GM19468 (cell line): ENCODE measurements around the gene CAPRIN1.
"Not testable (repeated sequence)": the region's sequence is repeated elsewhere in the genome, so short reads cannot be mapped to it uniquely, and the experiment has no call there.

Experiments
- ATAC-seq: cut with Tn5 transposase; IDR thresholded peaks from one replicate; pipeline ENCODE4 v1.9.1; 2021; ENCODE audit warnings: mild to moderate bottlenecking, moderate library complexity, moderate number of reproducible peaks; ENCODE audit not compliant: unreplicated experiment; ENCODE audit errors: extremely low read depth

Gene CAPRIN1

DNA sequence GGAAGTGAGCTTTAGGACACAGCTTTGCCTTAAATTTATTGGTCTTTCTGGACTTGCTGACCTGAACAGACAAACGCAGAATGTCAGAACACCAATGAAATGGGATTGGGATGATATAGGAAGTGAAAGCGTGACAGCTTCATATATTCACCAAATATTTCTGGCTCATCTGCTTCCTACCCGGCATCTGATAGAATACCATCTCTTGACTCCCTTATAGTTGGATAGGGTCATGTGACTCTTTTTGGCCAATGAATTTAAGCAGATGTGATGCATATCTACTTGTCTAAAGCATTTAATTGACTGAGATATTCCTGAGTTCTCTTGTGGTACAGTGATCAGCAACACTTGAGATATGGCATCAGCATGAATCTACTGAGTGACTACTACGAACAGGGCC is 2.5 kb upstream of the CAPRIN1 start:
- no peak for ATAC-seq

- no peak for ATAC-seq
Measured at GRCh38 chr11:34050581-34051348, 766 bp upstream of the CAPRIN1 start.

GRCh38 chr11:34052036-34052607 is 591 bp downstream of the CAPRIN1 start:
- ATAC-seq, result peak; percentile 10

GRCh38 chr11:34052608-34053160 is 1.2 kb downstream of the CAPRIN1 start:
- ATAC-seq, result no peak

DNA sequence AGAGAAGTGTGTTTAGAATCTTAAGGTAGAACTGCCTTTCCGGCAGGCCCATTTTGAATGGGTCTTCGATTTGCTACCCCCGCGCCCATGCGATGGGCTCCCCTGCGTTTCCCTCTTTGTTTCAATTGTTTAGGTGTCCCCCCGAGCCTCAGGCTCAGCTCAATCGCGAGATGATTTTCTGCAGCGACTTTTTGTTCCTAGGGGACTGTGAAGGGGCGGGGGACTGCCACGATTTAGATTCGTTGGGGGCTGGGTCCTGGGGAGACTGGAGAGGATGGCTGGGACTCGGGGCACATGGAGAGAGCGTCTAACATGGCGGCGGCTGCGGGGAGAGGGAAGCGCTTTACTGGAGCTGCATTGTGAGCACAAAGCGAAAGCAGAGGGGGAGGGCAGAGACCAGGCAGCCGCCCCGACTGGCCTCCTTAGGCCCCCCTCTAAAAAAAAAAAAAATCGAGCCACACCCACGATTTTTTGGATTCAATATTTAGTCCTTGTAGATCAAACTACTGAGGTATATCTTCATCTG is 1.7 kb downstream of the CAPRIN1 start:
- ATAC-seq, result no peak

- ATAC-seq, result not testable (repeated sequence)
Measured at GRCh38 chr11:34054351-34054750, 2.8 kb downstream of the CAPRIN1 start.

DNA sequence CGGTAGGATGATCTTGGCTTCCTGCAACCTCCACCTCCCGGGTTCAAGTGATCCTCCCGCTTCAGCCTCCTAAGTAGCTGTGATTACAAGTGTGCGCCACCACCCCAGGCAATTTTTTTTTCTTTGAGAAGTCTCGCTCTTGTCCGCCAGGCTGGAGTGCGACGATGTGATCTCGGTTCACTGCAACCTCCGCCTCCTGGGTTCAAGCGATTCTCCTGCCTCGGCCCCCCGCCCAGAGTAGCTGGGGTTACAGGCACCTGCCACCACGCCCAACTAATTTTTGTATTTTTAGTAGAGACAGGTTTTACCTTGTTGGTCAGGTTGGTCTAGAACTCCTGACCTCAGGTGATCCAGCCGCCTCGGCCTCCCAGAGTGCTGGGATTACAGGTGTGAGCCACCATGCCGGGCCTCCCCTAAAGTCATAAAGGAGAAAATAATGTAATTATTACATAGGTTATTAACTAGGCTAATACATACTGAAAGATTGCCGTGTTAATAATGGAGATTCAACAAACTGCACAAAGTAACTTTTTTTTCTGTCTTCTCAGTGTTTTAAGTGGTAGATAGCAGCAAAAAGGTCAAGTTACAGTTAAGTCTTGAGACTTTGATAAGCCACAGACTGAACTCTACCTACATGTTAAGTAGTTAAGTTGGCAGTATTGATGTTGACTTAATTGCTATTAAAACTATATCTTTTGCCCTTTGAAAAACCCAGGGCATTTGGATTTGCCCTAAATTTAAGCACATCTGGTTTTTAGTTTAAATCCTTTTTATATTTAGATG is 3.9 kb downstream of the CAPRIN1 start:
- ATAC-seq, result no peak

GRCh38 chr11:34056672-34057071 is 5.1 kb downstream of the CAPRIN1 start:
- ATAC-seq, result no peak

DNA sequence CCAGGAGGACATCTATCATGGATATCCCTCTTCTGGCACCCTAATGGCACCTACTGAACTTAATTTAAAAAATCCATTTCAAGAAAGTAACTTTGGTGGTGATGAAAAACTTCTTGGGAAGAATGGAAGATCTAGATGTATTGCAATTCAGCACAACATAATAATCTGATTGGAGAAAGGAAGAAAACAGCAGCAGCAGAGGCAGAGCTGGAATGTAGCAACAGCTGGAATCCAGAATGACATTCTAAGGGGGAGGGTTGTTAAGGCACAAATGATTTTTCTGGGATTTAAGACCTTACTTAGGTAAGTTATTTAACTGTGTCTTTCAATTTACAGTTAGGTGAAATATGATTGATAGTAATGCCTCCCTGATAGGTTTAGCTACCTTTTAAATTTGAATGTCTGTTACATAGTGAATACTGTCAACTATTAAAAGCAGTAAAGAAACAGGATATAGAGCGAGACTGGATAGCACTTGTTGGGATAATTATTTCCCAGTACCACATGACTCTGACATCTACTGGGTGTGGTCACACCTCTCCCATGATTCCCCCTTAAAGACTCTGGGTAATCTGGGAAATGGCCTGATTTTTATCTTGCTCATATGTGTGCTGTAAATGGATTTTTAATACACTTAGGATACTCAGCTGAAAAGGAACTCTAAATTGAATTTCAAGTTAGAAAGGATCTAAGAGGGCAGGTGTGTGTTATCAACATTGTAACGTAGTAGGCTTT is 11.7 kb downstream of the CAPRIN1 start:
- ATAC-seq, result no peak

DNA sequence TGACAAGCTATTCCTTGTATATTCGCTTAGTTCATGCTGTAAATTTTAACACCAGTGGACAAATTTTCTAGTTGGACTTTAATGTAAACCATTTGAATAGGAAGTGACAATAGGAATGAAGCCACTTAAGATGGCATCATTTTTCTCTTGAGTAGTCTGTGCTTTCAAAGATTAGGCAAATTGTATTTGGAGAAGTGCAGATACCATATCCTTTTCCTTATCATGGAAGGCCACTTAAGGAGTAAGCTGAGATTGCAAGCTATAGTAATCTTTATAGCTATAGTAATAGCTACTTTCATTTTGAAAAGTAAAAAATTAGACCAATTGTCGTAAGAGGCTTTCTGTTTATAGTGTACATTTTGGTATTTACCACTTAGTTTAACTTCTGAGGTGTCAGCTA is 12.8 kb downstream of the CAPRIN1 start:
- no peak for ATAC-seq

GRCh38 chr11:34065505-34066203 is 14.1 kb downstream of the CAPRIN1 start:
- no peak for ATAC-seq

DNA sequence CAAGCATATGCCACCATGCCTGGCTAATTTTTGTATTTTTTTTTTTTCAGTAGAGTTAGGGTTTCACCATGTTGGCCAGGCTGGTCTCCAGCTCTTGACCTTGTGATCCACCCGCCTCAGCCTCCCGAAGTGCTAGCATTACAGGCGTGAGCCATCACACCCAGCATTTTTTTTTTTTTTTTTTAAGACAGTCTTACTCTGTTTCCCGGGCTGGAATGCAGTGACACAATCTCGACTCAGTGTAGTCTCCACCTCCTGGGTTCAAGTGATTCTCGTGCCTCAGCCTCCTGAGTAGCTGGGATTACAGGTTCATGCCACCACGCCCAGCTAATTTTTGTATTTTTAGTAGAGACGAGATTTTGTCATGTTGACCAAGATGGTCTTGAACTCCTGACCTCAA is 15.2 kb downstream of the CAPRIN1 start:
- ATAC-seq, result not testable (repeated sequence)

DNA sequence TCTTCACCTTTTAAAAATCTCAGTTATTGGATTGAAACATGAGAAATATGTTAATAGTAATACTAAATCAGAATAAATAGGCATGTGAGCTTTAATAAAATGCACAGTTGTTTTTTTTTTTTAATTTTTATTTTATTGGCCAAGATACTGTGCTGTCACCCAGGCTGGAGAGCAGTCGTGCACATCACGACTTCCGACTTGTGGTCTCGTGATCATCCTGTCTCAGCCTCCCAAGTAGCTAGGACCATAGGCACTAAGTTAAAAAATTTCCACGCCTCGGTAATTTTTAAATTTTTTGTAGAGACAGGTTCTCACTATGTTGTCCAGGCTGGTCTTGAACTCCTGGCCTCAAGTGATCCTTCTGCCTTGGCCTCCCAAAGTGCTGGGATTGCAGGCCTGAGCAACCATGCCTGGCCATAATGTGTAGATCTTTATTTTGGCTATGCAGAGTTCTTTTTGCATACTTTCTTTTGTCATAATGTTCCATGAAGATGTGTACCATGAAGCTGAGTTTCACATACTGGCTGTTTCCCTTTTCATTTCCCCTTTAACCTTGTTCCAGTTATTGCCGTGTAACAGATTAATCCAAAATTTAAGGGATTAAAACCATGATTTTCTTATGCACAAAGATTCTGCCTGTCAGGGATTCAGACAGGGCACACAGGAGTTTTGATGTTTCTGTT is 16.0 kb downstream of the CAPRIN1 start:
- ATAC-seq, result no peak

GRCh38 chr11:34068111-34068510 is 16.6 kb downstream of the CAPRIN1 start:
- no peak for ATAC-seq

GRCh38 chr11:34071306-34071705 is 19.8 kb downstream of the CAPRIN1 start:
- ATAC-seq, result not testable (repeated sequence)

- ATAC-seq, result no peak
Measured at GRCh38 chr11:34072041-34072440, 20.5 kb downstream of the CAPRIN1 start.

- no peak for ATAC-seq
Measured at GRCh38 chr11:34072832-34073231, 21.3 kb downstream of the CAPRIN1 start.

GRCh38 chr11:34074391-34074790 is 22.9 kb downstream of the CAPRIN1 start:
- no peak for ATAC-seq
